HCT116 (cell line): ENCODE data around the gene IGFBPL1. TPM values are rescaled to one million over a fixed set of nuclear protein-coding genes. Genes with fewer than 3 reads are reported as not detected.

Experiments used
- ATAC-seq: fragments of 200-7000 bp; cut with Tn5 transposase; 2 replicates; pipeline ENCODE4 v1.9.1; 2020; ENCODE audit warnings: mild to moderate bottlenecking, moderate library complexity
- BruUV-seq: library from RNA; stranded (reverse); fragments of 400-500 nt; replicated peaks from 2 replicates; lab custom pipeline; 2021; lab: Mats Ljungman, UMichigan
- CTCF ChIA-PET: fragments of 300-600 bp; sonication (Branson Sonifier 250); formaldehyde crosslinking; loops from one replicate; lab custom pipeline; 2021; ENCODE audit warnings: antibody characterized with exemption; lab: Charles Lee
- POLR2A ChIA-PET: fragments of 300-600, 350-600 bp; sonication (Branson Sonifier 250); formaldehyde crosslinking; loops from one replicate; lab custom pipeline; 2021; ENCODE audit warnings: antibody characterized with exemption; lab: Charles Lee
- RAD21 ChIA-PET, 2 experiments: fragments of 300-600 bp; sonication (Branson Sonifier 250); formaldehyde crosslinking; loops; one replicate each; lab custom pipeline; 2023; ENCODE audit warnings: low total read pairs in 2 of 2; ENCODE audit not compliant: uncharacterized antibody in 2 of 2, unreplicated experiment in 2 of 2, low non-redundant PET in 1 of 2; lab: Charles Lee
- DNase-seq: peaks from one replicate; pipeline ENCODE4 v3.0.0-alpha.2; 2010; ENCODE audit warnings: low read depth, low spot score
- H2AFZ ChIP-seq: fragments of 200-600 bp; shearing (Covaris generic), sonication (generic); 2 replicates; pipeline ENCODE4 v1.6.1; 2017; ENCODE audit warnings: low read depth, mixed run types, mixed read lengths, antibody characterized with exemption, low read length; ENCODE audit not compliant: poor library complexity, severe bottlenecking
- H3K27ac ChIP-seq: 2 replicates; pipeline ENCODE4 v1.5.1; 2012; ENCODE audit warnings: low read depth, low read length
- H3K27me3 ChIP-seq: fragments of 200-600 bp; sonication (generic); 2 replicates; pipeline ENCODE4 v1.6.1; 2016; ENCODE audit warnings: mixed run types, low read length, mixed read lengths; ENCODE audit not compliant: insufficient read depth
- H3K36me3 ChIP-seq, 2 experiments: fragments of 200-500 bp in 1 of 2; fragments of 200-600 bp in 1 of 2; sonication (Bioruptor generic) in 1 of 2; sonication (generic) in 1 of 2; 2 replicates each; pipeline versions ENCODE4 v1.5.1 to v1.6.1; 2014 to 2016; ENCODE audit warnings: low read length in 2 of 2, inconsistent platforms in 1 of 2, mixed read lengths in 1 of 2, mixed run types in 1 of 2; ENCODE audit not compliant: insufficient read depth in 2 of 2, control insufficient read depth in 1 of 2
- H3K4me1 ChIP-seq, 2 experiments: fragments of 200-600 bp in 1 of 2; sonication (generic) in 1 of 2; 2 replicates each; pipeline versions ENCODE4 v1.5.1 to v1.6.1; 2012 to 2017; ENCODE audit warnings: low read length in 2 of 2, inconsistent platforms in 1 of 2, mild to moderate bottlenecking in 1 of 2, mixed read lengths in 1 of 2, mixed run types in 1 of 2, moderate library complexity in 1 of 2; ENCODE audit not compliant: insufficient read depth in 2 of 2, control insufficient read depth in 1 of 2
- H3K4me2 ChIP-seq: fragments of 200-600 bp; sonication (generic); 2 replicates; pipeline ENCODE4 v1.6.1; 2017; ENCODE audit warnings: mixed run types, low read length, mixed read lengths
- H3K4me3 ChIP-seq, 2 experiments: fragments of 200-600 bp in 1 of 2; sonication (generic) in 1 of 2; replicated peaks in 1 of 2; 2 replicates each; pipeline ENCODE4 v1.5.1; 2011 to 2016; ENCODE audit warnings: low read length in 2 of 2, control low read depth in 1 of 2, low read depth in 1 of 2, mild to moderate bottlenecking in 1 of 2, mixed read lengths in 1 of 2, mixed run types in 1 of 2
- H3K79me2 ChIP-seq: fragments of 200-600 bp; sonication (generic); 2 replicates; pipeline ENCODE4 v1.6.1; 2017; ENCODE audit warnings: mild to moderate bottlenecking, mixed run types, low read length, moderate library complexity, mixed read lengths; ENCODE audit not compliant: insufficient read depth
- H3K9ac ChIP-seq: fragments of 200-600 bp; sonication (generic); 2 replicates; pipeline ENCODE4 v1.6.1; 2016; ENCODE audit warnings: low read length, mixed read lengths
- H3K9me2 ChIP-seq: fragments of 200-600 bp; sonication (generic), shearing (Covaris generic); 2 replicates; pipeline ENCODE4 v1.6.1; 2017; ENCODE audit warnings: mixed run types, mild to moderate bottlenecking, moderate library complexity; ENCODE audit not compliant: insufficient read depth
- H3K9me3 ChIP-seq, 2 experiments: fragments of 200-500 bp in 1 of 2; fragments of 200-600 bp in 1 of 2; sonication (Bioruptor generic) in 1 of 2; sonication (generic) in 1 of 2; 2 replicates each; pipeline ENCODE4 v1.6.1; 2014 to 2017; ENCODE audit warnings: low read length in 2 of 2, mixed read lengths in 2 of 2, inconsistent platforms in 1 of 2, low read depth in 1 of 2, mild to moderate bottlenecking in 1 of 2, mixed run types in 1 of 2, moderate library complexity in 1 of 2; ENCODE audit not compliant: control insufficient read depth in 1 of 2, insufficient read depth in 1 of 2
- H4K20me1 ChIP-seq: fragments of 200-600 bp; sonication (generic), shearing (Covaris generic); 2 replicates; pipeline ENCODE4 v1.6.1; 2017; ENCODE audit warnings: mixed run types, mild to moderate bottlenecking, moderate library complexity; ENCODE audit not compliant: insufficient read depth
- CBX3 ChIP-seq: IDR thresholded peaks from 2 replicates; pipeline ENCODE4 v1.6.1; 2012; ENCODE audit warnings: low read depth
- CEBPB ChIP-seq: IDR thresholded peaks from 2 replicates; pipeline ENCODE4 v1.6.1; 2012; ENCODE audit warnings: low read depth
- EGR1 ChIP-seq: IDR thresholded peaks from 2 replicates; pipeline ENCODE4 v1.6.1; 2012; ENCODE audit warnings: low read depth
- ELF1 ChIP-seq: IDR thresholded peaks from 2 replicates; pipeline ENCODE4 v1.6.1; 2012; ENCODE audit warnings: low read depth, borderline replicate concordance
- EZH2 ChIP-seq: fragments of 200-600 bp; sonication (generic); IDR thresholded peaks from 2 replicates; pipeline ENCODE4 v1.6.1; 2017; ENCODE audit warnings: antibody characterized with exemption, mixed run types
- JUND ChIP-seq: IDR thresholded peaks from 2 replicates; pipeline ENCODE4 v1.6.1; 2012
- POLR2A ChIP-seq: IDR thresholded peaks from 2 replicates; pipeline ENCODE4 v1.7.0; 2011; ENCODE audit warnings: borderline replicate concordance; ENCODE audit not compliant: insufficient read depth, insufficient read length; ENCODE audit errors: extremely low read depth
- POLR2AphosphoS5 ChIP-seq: IDR thresholded peaks from 2 replicates; pipeline ENCODE4 v1.6.1; 2011; ENCODE audit warnings: mild to moderate bottlenecking, low read depth, low read length, moderate library complexity
- RAD21 ChIP-seq: IDR thresholded peaks from 2 replicates; pipeline ENCODE4 v1.6.1; 2012; ENCODE audit warnings: low read depth, mild to moderate bottlenecking
- TCF7L2 ChIP-seq: IDR thresholded peaks from 2 replicates; pipeline ENCODE4 v1.7.0; 2011; ENCODE audit warnings: borderline replicate concordance, inconsistent platforms; ENCODE audit not compliant: insufficient read depth, insufficient read length; ENCODE audit errors: extremely low read depth
- YY1 ChIP-seq: IDR thresholded peaks from 2 replicates; pipeline ENCODE4 v1.6.1; 2011; ENCODE audit warnings: low read length, low read depth, moderate library complexity, mild to moderate bottlenecking; ENCODE audit not compliant: insufficient replicate concordance; ENCODE audit errors: extremely low read depth
- ZFX ChIP-seq: fragments of 450-650 bp; IDR thresholded peaks from 2 replicates; pipeline ENCODE4 v1.6.1; 2017
- ZNF274 ChIP-seq: fragments of 200-500 bp; sonication (Bioruptor generic); IDR thresholded peaks from 2 replicates; pipeline ENCODE4 v1.6.1; 2014; ENCODE audit warnings: mild to moderate bottlenecking, low read depth, low read length, inconsistent platforms
- intact Hi-C: fragments of 100-400 bp; cut with micrococcal nuclease; formaldehyde crosslinking; loops from 2 replicates; pipeline ENCODE4 v1.10.0; 2022
- total RNA-seq: library from RNA; stranded (reverse); gene quantifications from one replicate; pipeline ENCODE4 v1.2.1, GENCODE V29; 2021; ENCODE audit not compliant: unreplicated experiment
- TF ChIP-seq, protein P1 (sequence below), 3 experiments: fragments of 200-600 bp in 1 of 3; sonication (generic) in 1 of 3; IDR thresholded peaks in 2 of 3; conservative IDR thresholded peaks in 1 of 3; 2 replicates each; pipeline ENCODE4 v1.5.1; 2012 to 2017; ENCODE audit warnings: low read depth in 2 of 3, low read length in 2 of 3, antibody characterized with exemption in 1 of 3, borderline replicate concordance in 1 of 3, control low read depth in 1 of 3, mild to moderate bottlenecking in 1 of 3, mixed read lengths in 1 of 3, mixed run types in 1 of 3, moderate library complexity in 1 of 3; ENCODE audit not compliant: insufficient read depth in 1 of 3

IGFBPL1 gene
- total RNA-seq, 1 experiment from 2014 or later: not detected

DNA sequence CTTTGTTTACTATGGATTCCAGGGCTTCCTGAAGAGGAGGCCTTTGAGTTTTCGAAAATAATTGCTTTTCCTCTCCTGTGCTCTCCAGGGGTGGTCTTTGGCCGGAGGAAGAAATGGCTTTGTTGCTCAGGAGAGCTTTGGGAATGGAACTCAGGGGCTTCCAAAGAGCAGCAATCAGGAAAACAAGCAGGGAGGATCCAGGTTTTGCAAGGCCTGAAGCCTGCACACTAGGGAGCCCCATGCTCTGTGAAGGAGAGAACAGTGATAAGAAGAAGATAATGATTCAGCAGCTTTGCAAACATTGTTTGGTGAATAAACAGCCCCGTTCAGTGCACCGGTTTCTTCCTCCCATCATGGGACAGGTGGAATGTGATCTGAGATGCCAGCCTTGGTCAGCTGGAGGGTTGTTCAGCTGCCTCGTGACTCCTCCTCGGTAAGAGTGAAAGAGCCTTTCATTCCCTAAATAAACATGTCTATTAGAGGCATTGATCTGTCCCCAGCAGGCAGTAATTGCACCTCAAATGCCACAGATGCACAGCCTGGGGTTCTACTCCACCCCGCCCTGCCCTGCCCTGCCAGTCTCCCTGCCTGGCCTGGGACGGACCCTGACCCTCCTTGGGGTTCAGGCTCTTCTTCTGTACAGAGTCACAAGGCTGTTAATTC lies 43.3 kb downstream of the IGFBPL1 start:
- no peak for DNase-seq
- Histone ChIP-seq H3K27me3 (no peaks in the 10 kb centered on the region), H3K79me2 (no peaks in the 10 kb centered on the region), H3K36me3 (no peaks in the 10 kb centered on the region), H3K27ac (no peak overlapping the region), H4K20me1 (no peaks in the 10 kb centered on the region), H3K9me3 (peaks cover 4 to 5% of the 10 kb centered on the region in 2 experiments; a peak in 1 of 4 replicates)
- CTCF ChIA-PET: no interaction called here
- TF ChIP-seq EGR1: no peak
- no peak for TF ChIP-seq POLR2AphosphoS5
- no peak for TF ChIP-seq ZFX
- TF ChIP-seq ELF1: no peak
- TF ChIP-seq RAD21: no peak
- TF ChIP-seq, all 23 proteins: peak for 0
- H3K9ac ChIP-seq: no peak overlapping the region
- no peaks in the 10 kb centered on the region; a peak in 1 of 4 replicates for H3K4me1 ChIP-seq
- POLR2A ChIA-PET: no interaction called here
- no peaks in the 10 kb centered on the region for H3K9me2 ChIP-seq
- no peak overlapping the region for H2AFZ ChIP-seq
- BruUV-seq: no TSS peak
- intact Hi-C loops: no loop called here
- RAD21 ChIA-PET: no interaction called here
- no peak overlapping the region for H3K4me3 ChIP-seq
- no peak for ATAC-seq
- H3K4me2 ChIP-seq: no peak overlapping the region

DNA sequence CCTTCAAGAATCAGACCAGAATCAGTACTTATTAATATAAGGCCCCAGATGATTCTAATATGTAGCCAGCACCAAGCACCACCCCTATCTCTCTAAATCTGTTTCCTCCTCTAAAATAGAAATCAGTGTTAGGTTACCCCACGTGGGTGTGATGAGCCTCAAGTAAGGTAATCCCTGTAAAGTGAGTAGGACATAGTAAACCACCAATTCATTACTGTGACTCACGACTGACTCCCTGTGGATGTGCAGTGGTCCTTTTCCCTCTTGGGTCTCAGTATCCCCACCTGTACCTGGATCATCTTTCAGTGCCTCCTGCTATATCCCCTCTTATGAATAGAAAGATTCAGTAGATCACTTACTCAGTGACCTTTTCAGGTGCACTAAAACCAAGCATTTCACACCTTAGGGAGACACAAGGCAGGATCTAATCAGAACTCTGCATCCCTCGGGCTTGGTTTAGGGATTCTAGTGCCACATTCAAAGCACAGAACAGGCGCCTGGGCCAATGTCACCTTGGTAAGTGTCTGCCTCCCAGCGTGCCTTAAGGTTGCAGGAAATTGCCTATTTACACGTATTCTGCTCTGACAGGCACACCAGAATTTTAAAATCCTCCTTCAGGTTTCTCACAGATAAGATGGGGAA lies 43.9 kb downstream of the IGFBPL1 start:
- TF ChIP-seq TCF7L2: no peak
- TF ChIP-seq JUND: no peak
- TF ChIP-seq EZH2: no peak
- no peak for TF ChIP-seq ZNF274
- no peak for TF ChIP-seq EGR1
- TF ChIP-seq YY1: no peak
- TF ChIP-seq CBX3: no peak
- TF ChIP-seq CEBPB: no peak
- no peak for TF ChIP-seq POLR2A
- TF ChIP-seq, protein P1, sequence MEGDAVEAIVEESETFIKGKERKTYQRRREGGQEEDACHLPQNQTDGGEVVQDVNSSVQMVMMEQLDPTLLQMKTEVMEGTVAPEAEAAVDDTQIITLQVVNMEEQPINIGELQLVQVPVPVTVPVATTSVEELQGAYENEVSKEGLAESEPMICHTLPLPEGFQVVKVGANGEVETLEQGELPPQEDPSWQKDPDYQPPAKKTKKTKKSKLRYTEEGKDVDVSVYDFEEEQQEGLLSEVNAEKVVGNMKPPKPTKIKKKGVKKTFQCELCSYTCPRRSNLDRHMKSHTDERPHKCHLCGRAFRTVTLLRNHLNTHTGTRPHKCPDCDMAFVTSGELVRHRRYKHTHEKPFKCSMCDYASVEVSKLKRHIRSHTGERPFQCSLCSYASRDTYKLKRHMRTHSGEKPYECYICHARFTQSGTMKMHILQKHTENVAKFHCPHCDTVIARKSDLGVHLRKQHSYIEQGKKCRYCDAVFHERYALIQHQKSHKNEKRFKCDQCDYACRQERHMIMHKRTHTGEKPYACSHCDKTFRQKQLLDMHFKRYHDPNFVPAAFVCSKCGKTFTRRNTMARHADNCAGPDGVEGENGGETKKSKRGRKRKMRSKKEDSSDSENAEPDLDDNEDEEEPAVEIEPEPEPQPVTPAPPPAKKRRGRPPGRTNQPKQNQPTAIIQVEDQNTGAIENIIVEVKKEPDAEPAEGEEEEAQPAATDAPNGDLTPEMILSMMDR (IDR thresholded peaks at IDR 0.05 in 2 of 3, conservative IDR thresholded peaks at IDR 0.05 in 1 of 3; ENCODE audit: borderline replicate concordance in 1 of 3, insufficient read depth in 1 of 3, low read depth in 2 of 3, low read length in 2 of 3): no peak
- ChIA-PET POLR2A (no interaction called here), CTCF (no interaction called here), RAD21 (no interaction called here)
- H2AFZ ChIP-seq: no peak overlapping the region
- H3K9me2 ChIP-seq: no peaks in the 10 kb centered on the region
- H3K79me2 ChIP-seq: no peaks in the 10 kb centered on the region
- no TSS peak for BruUV-seq
- H3K9me3 ChIP-seq: peaks cover 4 to 5% of the 10 kb centered on the region in 2 experiments; a peak in 1 of 4 replicates
- H3K4me2 ChIP-seq: no peak overlapping the region
- H4K20me1 ChIP-seq: no peaks in the 10 kb centered on the region
- no peak overlapping the region for H3K27ac ChIP-seq
- ATAC-seq: 0 out of 2 replicates have a peak, but pooled peaks have one; percentile 32
- no peaks in the 10 kb centered on the region for H3K36me3 ChIP-seq
- no peak for DNase-seq
- no peaks in the 10 kb centered on the region; a peak in 1 of 4 replicates for H3K4me1 ChIP-seq
- no peaks in the 10 kb centered on the region for H3K27me3 ChIP-seq
- H3K4me3 ChIP-seq: no peak overlapping the region
- intact Hi-C loops: no loop called here
- no peak overlapping the region for H3K9ac ChIP-seq
